NCI-H345 (cell line): ENCODE results near the gene JTB.
"Not testable (repeated sequence)": the region's sequence is repeated elsewhere in the genome, so short reads cannot be mapped to it uniquely, and the experiment has no call there.

Experiments used
- DNase-seq: peaks from one replicate; lab custom pipeline; 2025; lab: John Stamatoyannopoulos, UW

Gene JTB

DNA sequence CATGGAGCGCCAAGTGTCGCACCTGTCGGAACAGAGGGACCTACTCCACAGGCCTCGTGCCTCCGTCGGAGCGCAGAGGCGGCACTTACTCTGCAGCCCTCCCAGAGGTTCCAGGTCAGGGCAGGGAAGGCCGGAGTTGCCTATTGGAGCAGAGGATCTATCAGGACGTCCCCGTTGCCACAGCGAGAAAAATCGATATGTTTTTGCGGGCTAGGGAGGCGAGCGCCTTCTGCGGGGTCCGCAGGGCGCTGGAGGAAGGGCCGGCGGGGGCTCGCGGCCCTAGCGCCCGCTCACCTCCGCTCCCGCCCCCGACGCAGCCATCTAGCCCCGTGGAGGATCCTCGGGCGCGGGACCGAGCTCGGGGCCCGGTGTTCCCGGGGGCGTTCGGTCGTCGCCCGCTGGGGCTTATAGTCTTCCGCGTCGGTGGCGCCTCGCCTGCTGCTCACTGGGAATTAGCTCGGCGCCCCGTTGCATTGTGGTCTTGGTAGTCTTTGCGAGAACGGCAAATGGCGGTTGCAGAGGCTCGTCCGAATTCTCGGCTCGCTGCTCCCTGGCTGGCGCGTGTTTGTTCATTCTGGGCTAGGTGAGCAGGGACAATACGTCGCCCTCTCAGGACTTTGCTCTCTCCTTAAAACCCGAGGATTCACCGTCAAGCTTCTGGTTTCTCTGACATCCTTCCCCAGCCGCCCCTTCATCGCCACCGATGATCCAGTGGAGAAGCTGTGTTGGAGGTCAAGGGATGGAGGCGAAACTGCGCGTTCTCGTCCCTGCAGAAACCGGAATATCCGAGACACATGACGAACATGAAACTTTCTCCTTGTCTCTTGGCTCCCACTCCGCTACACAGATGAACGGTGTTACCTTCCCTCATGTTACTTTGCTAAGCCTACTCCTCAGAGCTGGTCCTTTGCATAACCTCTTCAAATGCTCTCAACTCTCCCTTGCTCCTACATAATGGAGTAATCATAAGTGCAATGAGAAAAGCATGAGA, at the start of gene JTB:
Gene JTB, minus strand, starts transcription at position 425 of the 991 bp plus-strand sequence. Its CDS starts 422 bp downstream, at position 3.
- DNase-seq, result peak; percentile 97

DNA sequence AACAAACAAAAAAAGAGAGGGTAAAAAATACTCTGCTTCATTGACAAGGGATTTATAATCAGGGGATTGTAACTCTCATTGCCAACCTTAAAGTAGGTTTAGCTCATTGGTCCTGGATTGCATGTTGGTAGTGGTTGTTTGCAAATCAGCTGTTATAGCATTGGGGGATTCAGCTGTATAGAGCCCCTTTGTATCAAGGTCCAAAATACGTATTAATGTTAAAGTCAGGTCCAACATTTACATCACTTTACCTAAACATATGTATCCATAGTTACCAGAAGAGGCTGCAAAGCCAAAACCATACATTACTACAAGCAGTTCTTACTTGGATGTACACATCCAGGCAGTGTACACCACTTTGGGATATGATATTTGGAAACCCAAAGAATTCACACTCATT, 42.5 kb upstream of the JTB start:
- DNase-seq, result no peak

DNA sequence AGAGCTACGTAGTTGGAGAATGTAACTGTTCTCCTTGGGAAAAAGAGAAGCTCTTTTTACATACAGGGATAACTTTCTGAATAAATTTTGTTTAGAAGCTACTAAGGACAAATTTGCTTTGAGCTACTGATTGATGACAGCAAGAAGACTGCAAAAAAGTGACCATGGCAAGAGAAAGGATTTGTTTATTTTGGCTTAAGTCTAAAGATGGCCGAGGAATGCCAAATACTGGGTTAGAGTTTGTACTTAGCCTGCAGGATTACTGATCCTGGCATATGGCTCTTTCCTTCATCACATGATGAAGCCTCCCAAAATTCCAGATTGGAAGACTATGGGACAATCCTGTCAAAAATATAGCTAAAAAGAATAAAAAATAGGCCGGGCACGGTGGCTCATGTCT, 41.8 kb upstream of the JTB start:
- no peak for DNase-seq

DNA sequence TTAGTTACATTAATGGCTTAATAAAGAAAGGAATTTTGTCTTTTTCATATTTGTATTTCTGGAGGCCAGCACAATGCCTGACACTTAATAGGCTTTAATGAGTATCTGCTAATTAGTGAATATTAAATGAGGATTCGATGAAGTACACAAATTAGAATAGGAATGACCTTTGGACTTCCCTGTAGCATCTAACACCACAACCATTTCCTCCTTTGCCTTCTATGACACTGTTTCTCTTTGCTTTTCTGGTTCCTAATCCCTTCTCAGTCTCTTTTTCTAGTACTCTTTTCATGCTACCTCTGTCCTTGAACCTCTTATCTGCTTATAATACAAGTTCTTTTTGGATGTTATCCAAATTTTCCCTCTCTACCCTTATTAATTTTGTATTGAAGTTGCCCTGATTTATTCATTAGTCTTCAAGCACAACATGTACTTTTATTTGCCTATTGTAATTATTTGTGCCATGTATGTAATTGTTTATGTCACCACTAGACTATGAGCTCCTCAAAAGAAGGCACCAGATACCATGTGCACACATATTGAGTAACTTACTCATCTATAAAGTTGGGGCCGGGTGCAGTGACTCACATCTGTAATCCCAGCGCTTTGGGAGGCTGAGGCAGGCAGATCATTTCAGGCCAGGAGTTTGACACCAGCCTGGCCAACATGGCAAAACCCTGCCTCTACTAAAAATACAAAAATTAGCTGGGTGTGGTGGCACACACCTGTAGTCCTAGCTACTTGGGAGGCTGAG, 36.9 kb upstream of the JTB start:
- DNase-seq, result no peak

DNA sequence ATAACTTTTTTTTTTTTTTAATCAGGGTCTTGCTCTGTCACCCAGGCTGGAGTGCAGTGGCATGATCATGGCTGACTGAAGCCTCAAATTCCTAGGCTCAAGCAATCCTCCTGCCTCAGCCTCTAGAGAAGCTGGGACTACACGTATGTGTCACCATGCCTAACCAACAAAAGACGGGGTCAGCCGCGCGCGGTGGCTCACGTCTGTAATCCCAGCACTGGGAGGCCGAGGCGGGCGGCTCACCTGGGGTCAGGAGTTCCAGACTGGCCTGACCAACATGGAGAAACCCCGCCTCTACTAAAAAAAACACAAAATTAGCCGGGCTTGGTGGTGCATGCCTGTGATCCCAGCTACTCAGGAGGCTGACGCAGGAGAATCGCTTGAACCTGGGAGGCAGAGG, 35.1 kb upstream of the JTB start:
- DNase-seq, result not testable (repeated sequence)

DNA sequence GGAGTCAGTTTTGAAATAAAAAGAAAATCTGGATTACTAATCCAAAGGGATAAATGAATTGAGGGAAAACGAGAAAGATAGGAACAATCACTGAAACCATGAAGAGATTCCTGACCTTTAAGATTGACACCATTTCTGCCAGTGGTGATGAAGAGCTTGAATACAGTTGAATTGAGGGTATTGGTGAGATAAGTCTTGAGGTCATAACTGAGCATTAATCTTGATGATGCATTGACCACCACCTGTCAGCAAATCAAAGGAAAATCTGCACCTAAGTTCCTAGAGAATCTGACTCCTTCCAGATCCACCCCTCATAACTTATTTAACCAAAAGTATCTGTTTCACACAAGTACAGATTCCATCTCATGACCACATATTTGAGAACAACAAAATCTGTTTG, 34.7 kb upstream of the JTB start:
- no peak for DNase-seq

DNA sequence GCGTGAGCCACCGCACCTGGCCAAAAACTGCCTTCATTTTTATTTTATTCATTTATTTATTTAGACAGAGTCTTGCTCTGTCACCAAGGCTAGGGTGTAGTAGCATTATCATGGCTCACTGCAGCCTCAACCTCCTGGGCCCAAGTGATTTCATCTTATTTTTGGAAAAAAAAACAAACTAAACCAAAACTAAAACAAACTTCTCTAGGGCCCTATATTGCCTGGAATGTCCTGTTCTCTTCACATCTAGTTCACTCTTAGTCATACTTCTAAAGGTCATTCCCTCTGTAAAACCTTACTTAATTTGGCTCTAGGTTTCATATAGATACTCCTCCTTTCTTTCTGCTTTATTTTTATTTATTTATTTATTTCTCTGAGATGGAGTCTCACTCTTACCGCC, 28.7 kb upstream of the JTB start:
- DNase-seq, result no peak

DNA sequence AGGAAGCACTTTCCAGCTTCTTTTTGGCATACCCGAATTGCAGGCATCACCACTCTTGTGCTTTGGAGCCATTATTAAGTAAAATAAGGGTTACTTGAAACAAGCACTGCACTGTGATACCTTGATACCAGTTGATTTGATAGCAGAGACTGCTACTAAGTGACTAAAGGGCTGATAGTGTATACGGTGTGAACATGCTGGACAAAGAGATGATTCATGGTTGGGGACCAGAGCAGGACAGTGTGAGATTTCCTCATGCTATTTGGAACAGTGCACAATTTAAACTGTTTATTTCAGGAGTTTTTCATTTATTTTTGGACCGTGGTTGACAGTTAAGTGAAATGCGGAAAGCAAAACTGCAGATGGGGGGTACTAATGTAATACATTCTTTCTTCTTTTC, 22.9 kb upstream of the JTB start:
- DNase-seq, result no peak

DNA sequence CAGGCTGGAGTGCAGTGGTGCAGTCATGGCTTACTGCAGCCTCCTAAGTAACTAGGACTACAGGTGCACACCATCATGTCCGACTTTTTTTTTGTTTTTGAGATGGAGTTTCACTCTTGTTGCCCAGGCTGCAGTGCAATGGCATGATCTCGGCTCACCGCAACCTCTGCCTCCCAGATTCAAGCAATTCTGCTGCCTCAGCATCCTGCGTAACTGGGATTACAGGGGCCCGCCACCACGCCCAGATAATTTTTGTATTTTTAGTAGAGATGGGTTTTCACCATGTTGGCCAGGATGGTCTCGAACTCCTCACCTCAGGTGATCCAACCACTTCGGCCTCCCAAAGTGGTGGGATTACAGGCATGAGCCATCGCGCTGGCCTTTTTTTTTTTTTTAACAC, 19.4 kb upstream of the JTB start:
- DNase-seq, result not testable (repeated sequence)

DNA sequence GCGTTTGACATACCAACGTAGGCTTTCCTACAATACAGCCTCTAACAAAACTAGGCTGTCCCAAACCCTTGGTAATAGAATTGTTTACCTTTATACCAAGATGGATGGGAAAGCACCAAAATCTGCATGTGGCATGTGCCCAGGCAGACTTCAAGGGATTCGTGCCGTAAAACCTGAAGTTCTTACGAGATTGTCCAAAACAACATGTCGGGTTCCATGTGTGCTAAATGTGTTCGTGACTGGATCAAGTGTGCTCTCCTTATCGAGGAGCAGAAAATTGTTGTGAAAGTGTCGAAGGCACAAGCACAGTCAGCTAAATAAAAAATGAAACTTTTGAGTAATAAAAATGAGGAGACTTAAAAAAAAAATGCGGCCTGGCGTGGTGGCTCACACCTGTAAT, 18.2 kb upstream of the JTB start:
- no peak for DNase-seq

DNA sequence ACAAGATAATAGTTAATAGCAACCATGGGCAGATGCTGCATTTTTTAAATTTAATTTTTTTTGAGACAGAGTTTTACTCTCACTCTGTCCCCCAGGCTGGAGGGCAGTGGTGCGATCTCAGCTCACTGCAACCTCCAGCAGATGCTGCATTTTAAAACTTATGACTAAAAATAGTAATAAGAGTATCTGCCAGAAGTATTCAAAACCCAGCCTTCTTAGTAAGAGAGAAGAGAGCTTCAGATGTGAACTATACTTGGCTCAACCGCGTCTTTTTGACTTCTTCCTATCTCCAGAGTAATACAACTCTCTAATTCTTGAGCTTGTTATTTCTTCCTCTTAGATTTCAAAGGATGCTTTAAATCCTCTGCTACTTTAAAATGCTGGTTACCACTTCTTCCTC, 17.7 kb upstream of the JTB start:
- DNase-seq, result no peak

DNA sequence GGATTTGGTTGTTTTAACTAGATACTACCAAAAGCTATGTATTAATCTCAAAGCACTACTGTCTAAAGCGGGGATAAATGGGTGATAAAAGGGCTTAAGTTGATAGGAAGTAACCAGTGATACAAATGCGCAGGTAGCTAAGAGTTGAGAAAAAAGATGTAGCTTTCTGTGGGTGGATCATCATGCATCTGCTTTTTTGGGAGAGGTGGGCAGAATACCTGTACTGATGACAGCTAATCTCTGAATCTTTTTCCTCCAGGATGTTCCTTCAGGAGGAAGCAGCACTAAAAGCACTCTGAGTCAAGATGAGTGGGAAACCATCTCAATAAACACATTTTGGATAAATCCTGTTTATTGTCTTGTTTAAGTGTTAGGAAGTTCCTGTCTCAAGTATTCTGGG, 14.3 kb upstream of the JTB start:
- DNase-seq, result no peak

DNA sequence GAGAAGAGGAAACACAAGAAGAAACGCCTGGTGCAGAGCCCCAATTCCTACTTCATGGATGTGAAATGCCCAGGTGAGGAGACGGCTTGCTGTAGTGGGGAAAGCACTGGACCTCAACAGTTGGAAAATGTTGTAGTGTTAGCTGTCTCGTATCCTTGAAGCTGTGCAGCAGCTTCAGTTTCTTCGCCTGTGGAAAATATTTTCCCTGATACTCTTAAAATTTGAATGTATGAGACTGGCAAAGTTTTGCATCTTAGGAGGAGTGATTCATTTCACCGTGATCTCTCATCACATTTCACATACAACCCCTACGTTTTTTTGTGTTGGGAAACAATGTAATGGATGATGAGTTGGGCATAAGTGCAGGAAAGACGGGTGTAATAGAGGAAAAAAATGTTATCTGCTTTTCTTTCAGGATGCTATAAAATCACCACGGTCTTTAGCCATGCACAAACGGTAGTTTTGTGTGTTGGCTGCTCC, 13.7 kb upstream of the JTB start:
- no peak for DNase-seq

DNA sequence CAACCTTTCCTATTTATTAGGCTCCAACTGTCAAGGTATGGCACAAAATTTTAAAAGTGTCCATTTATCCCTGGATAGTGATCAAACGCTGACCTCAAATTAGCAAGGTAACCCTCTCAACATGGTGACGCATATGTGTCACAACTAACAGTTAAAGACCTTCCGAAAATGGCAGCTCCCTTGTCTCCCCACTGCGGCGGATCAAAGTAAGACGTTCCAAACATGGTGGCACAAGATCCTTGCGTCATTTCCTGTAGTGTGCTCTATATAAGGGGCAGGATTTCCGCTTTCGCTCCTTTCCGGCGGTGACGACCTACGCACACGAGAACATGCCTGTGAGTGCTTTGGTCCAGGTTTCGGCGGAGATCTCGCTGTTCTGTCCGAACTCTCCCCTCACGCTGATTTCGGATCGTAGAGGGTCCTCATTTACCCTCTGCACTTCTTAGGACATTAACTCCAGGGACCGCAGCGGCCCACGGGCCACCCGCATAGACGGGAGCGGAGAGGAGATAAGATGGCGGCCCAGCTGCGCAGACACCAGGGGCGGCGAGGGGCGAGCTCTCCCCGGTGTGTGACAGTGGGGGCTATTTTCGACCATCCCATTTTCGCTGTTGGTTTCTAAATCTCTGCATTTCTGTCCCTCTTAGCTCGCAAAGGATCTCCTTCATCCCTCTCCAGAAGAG, 13.1 kb upstream of the JTB start, which contains the start of gene RPS27:
Gene RPS27, plus strand, starts transcription at position 295 of the 683 bp plus-strand sequence. Its CDS starts 35 bp downstream, at position 330.
- peak; percentile 100 for DNase-seq

DNA sequence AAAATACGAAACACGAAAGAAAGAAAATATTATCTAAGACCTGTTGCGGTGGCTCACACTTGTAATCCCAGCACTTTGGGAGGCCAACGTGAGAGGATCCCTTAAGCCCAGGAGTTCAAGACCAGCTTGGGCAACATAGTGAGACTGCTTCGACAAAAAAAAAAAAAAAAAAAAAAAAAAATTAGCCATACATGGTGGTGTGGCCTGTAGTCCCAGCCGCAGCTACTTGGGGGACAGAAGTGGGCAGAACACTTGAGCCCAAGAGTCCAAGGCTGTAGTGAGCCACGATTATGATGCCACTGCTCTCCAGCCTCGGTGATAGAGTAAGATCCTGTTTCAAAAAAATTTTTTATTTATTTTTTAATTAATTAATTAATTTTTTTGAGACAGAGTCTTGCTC, 10.1 kb upstream of the JTB start:
- no peak for DNase-seq

DNA sequence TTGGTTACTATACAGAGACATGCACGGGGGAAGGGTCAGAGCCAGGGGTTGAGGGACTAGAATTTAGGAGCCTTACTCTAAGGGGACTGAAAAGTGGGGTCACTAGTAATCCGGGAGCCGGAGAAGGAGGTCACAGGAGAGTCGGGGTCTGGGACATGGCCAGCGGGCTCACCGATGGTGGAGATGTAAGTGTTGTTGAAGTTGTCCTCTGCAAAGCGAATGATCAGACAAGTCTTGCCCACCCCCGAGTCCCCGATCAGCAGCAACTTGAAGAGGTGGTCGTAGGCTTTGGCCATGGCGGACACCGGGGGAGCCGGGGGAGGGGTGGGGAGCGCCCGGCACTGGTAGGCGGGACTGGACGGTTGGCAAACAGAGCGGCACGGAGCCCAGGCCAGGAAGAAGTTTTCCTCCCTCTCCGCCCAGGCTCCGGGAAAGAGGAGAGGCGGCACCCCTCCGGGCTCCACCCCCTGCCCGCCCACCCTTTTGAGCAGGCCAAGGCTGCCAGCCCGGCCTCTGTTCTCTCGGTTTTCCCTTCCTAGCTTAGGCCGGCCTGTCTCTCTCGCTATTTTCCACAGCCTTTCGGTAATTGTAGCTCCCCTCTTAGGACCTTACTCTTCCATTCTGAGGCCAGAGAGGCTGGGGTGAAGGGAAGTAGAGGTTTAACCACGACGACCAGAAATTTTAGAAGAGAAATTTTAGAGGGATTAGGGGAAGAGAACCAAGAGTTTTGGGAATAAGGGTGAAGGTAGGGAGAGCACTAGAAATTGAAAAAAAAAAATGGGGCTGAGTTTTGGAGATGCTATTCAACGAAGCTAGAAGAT, 8.7 kb upstream of the JTB start, which contains the start of gene RAB13:
Gene RAB13, minus strand, starts transcription at position 399 of the 821 bp plus-strand sequence. Its CDS starts 103 bp downstream, at position 296.
- DNase-seq, result peak; percentile 61

DNA sequence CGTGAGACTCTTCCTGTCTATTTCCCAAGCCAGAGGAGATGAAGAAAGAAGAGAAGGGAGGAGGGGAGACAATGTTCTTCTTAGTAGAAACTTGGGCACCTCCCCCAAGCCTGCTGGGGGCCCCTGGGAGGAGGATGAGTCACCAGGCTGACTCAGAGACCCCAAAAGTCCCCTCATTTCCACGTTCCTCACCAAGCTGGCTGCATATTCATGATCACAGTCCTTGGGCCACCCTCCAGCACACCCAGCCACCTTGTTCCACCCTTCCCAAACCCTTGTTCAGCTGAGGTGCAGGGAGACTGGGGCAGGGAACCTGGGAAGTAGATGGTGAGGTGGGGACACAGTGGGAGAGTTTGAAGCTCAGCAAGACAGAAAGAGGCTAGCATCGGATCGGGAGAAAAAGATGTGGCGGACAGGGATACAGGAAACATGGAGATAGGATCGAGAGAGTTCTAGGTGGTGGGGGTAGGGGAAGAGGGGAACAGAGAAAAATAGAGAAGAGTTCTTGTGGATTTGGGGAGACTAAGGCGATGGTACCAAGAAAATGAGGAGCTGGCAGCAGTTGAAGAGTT, 8.0 kb upstream of the JTB start:
- no peak for DNase-seq

DNA sequence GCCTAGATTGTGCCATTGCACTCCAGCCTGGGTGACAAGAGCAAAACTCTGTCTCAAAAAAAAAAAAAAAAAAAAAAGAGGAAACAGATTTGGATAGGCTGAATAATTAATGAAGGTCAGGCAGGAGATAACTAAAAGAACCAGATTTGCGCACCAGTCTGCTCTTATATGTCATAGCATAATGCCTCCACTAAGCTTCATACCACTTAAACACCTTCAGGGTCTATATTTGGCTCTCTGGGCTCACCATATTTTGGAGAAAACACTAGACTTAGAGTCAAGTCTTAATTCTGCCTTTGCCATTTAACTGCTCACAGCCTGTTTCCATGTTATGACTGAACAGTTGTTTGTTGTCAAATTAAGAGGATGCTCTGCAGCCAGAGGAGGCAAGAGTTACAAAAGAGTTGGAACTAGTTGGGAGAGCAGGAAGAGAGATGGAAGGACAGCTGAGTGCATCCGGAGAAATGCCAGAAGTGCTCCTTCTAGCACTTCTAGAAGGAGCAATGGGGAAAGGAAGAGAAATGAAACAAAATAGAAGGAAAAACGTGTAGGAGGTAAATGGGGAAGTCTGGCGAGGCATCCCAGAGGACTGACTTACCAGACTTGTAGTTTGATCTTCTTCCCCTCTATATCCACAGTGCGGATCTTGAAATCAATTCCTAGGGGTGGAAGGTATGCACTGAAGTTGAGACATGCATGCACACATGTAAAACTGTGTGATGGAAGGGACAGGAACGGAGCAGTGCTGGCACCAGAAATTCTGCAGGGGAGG, 6.8 kb upstream of the JTB start:
- no peak for DNase-seq

DNA sequence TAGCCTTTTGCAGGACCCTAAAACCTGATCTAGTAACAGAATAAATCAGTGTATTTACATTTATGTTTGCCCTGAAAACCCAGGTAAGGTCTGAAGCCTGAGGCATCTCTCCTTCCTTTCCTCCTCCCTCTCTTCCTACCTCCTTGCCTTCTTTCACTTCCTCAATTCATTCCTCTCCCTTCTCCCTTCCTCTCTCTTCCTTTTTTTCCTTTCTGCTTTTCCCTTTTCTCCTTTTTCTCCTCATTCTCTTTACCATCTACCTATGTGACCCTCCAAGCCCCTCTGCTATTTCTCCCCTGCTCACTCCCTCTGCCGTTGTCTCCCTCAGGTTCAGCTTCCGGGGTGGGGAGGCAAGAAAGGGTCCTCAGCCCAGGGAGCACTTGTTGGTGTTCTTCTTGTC, 4.3 kb upstream of the JTB start:
- DNase-seq, result not testable (repeated sequence)

DNA sequence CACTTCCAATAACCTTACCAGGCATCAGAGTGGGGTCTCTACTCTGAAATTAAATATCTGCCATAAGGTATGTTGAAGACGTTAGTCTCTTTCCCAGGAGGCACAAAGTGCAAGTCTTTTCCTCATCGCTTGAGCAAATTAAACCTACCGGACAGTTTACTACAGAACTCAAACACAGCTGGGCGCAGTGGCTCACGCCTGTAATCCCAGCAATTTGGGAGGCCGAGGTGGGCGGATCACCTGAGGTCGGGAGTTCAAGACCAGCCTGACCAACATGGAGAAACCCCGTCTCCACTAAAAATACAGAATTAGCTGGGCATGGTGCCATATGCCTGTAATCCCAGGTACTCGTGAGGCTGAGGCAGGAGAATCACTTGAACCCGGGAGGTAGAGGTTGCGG, 1.6 kb upstream of the JTB start:
- DNase-seq, result not testable (repeated sequence)
